SK-N-SH (cell line): ENCODE measurements around the gene MAT2A. TPM values are rescaled to one million over a fixed set of nuclear protein-coding genes. Genes with fewer than 3 reads are reported as not detected.

Experiments used
- CTCF ChIA-PET: fragments of 300-600, 350-600 bp; formaldehyde crosslinking; extraction: SDS; loops from one replicate; lab custom pipeline; 2021; lab: Yijun Ruan, JAX
- POLR2A ChIA-PET: fragments of 350-600 bp; sonication (Branson Sonifier 250); formaldehyde crosslinking; extraction: SDS; loops from one replicate; lab custom pipeline; 2020; ENCODE audit warnings: antibody characterized with exemption, inconsistent platforms; lab: Yijun Ruan, JAX
- DNase-seq: peaks from one replicate; pipeline ENCODE4 v3.0.0; 2012
- H2AFZ ChIP-seq: fragments of 200-600 bp; sonication (generic); 2 replicates; pipeline ENCODE4 v1.8.1; 2016; ENCODE audit warnings: antibody characterized with exemption, mild to moderate bottlenecking, low read depth
- H3F3A ChIP-seq: fragments of 200-600 bp; sonication (generic); replicated peaks from 2 replicates; pipeline ENCODE3; 2016; ENCODE audit warnings: antibody characterized with exemption, mild to moderate bottlenecking; ENCODE audit not compliant: insufficient read depth
- H3K27ac ChIP-seq, 2 experiments: fragments of 200-500 bp in 1 of 2; fragments of 200-600 bp in 1 of 2; sonication (Bioruptor generic) in 1 of 2; sonication (generic), shearing (Covaris generic) in 1 of 2; 2 replicates each; pipeline versions ENCODE4 v1.5.1 to v1.6.1; 2014 to 2016; ENCODE audit warnings: low read depth in 2 of 2, inconsistent platforms in 1 of 2, low read length in 1 of 2, mild to moderate bottlenecking in 1 of 2, mixed read lengths in 1 of 2
- H3K27me3 ChIP-seq: fragments of 200-600 bp; sonication (generic), shearing (Covaris generic); 2 replicates; pipeline ENCODE4 v1.6.1; 2016; ENCODE audit warnings: mixed run types; ENCODE audit not compliant: insufficient read depth
- H3K36me3 ChIP-seq, 2 experiments: fragments of 200-500 bp in 1 of 2; fragments of 200-600 bp in 1 of 2; sonication (Bioruptor generic) in 1 of 2; sonication (generic) in 1 of 2; replicated peaks in 1 of 2; 2 replicates each; pipeline versions ENCODE3 to v1.5.1; 2014 to 2016; ENCODE audit warnings: low read length in 1 of 2, mild to moderate bottlenecking in 1 of 2; ENCODE audit not compliant: insufficient read depth in 2 of 2, control insufficient read depth in 1 of 2
- H3K4me1 ChIP-seq, 2 experiments: fragments of 200-500 bp in 1 of 2; fragments of 200-600 bp in 1 of 2; sonication (Bioruptor generic) in 1 of 2; sonication (generic), shearing (Covaris generic) in 1 of 2; 2 replicates each; pipeline versions ENCODE4 v1.5.1 to v1.6.1; 2014 to 2016; ENCODE audit warnings: low read depth in 1 of 2, low read length in 1 of 2, mixed run types in 1 of 2; ENCODE audit not compliant: insufficient read depth in 2 of 2, control insufficient read depth in 1 of 2
- H3K4me2 ChIP-seq: fragments of 200-600 bp; sonication (generic), shearing (Covaris generic); 2 replicates; pipeline ENCODE4 v1.6.1; 2017; ENCODE audit warnings: mixed run types
- H3K4me3 ChIP-seq, 2 experiments: fragments of 200-500 bp in 1 of 2; fragments of 200-600 bp in 1 of 2; sonication (Bioruptor generic) in 1 of 2; sonication (generic), shearing (Covaris generic) in 1 of 2; 2 replicates each; pipeline versions ENCODE4 v1.5.1 to v1.8.1; 2014 to 2016; ENCODE audit warnings: low read depth in 2 of 2, inconsistent platforms in 1 of 2, low read length in 1 of 2, mild to moderate bottlenecking in 1 of 2, mixed read lengths in 1 of 2, moderate library complexity in 1 of 2
- H3K79me2 ChIP-seq: fragments of 200-600 bp; sonication (generic); 2 replicates; pipeline ENCODE4 v1.8.1; 2017; ENCODE audit warnings: mild to moderate bottlenecking; ENCODE audit not compliant: insufficient read depth
- H3K9ac ChIP-seq: fragments of 200-600 bp; sonication (generic); 2 replicates; pipeline ENCODE4 v1.6.1; 2017; ENCODE audit warnings: mixed run types
- H3K9me2 ChIP-seq: fragments of 200-600 bp; sonication (generic); 2 replicates; pipeline ENCODE4 v1.6.1; 2017; ENCODE audit warnings: mixed run types
- H3K9me3 ChIP-seq: fragments of 200-600 bp; sonication (generic); 2 replicates; pipeline ENCODE4 v1.6.1; 2017; ENCODE audit warnings: mixed run types, mild to moderate bottlenecking, moderate library complexity
- H4K20me1 ChIP-seq: fragments of 200-600 bp; sonication (generic); 2 replicates; pipeline ENCODE4 v1.6.1; 2017; ENCODE audit warnings: mild to moderate bottlenecking, mixed run types; ENCODE audit not compliant: insufficient read depth
- CHD2 ChIP-seq: fragments of 150-350 bp; IDR thresholded peaks from 2 replicates; pipeline ENCODE4 v1.6.1; 2018; ENCODE audit warnings: low read length; ENCODE audit not compliant: partially characterized antibody
- ELF1 ChIP-seq: IDR thresholded peaks from 2 replicates; pipeline ENCODE4 v1.4.0; 2012
- EP300 ChIP-seq, 2 experiments: IDR thresholded peaks; 2 replicates each; pipeline versions ENCODE4 v1.4.0 to v1.6.1; 2012; ENCODE audit warnings: borderline replicate concordance in 1 of 2, low read depth in 1 of 2, low read length in 1 of 2
- FOSL2 ChIP-seq: IDR thresholded peaks from 2 replicates; pipeline ENCODE4 v1.4.0; 2012; ENCODE audit warnings: low read depth, mild to moderate bottlenecking, moderate library complexity, borderline replicate concordance
- FOXJ3 ChIP-seq: sonication (generic); formaldehyde crosslinking; IDR thresholded peaks from 2 replicates; pipeline ENCODE4 v1.5.1; 2020; ENCODE audit warnings: mild to moderate bottlenecking, missing genetic modification reagents
- GATA2 ChIP-seq: sonication (generic); formaldehyde crosslinking; IDR thresholded peaks from 2 replicates; pipeline ENCODE4 v1.5.0; 2020; ENCODE audit warnings: mild to moderate bottlenecking, missing genetic modification reagents
- IRF3 ChIP-seq: fragments of 150-350 bp; IDR thresholded peaks from 2 replicates; pipeline ENCODE4 v1.6.1; 2016; ENCODE audit warnings: mild to moderate bottlenecking, low read depth, low read length
- MXI1 ChIP-seq: IDR thresholded peaks from 2 replicates; pipeline ENCODE4 v1.6.1; 2012; ENCODE audit warnings: mild to moderate bottlenecking, low read depth, low read length, improper control_type of control experiment
- POLR2AphosphoS5 ChIP-seq: IDR thresholded peaks from 2 replicates; pipeline ENCODE4 v1.6.1; 2012; ENCODE audit warnings: low read depth, low read length
- RAD21 ChIP-seq: IDR thresholded peaks from 2 replicates; pipeline ENCODE4 v1.6.1; 2012; ENCODE audit warnings: mild to moderate bottlenecking, low read length
- REST ChIP-seq: IDR thresholded peaks from 2 replicates; pipeline ENCODE4 v1.6.1; 2012; ENCODE audit warnings: mild to moderate bottlenecking, low read depth, low read length, moderate library complexity
- RFX5 ChIP-seq: IDR thresholded peaks from 2 replicates; pipeline ENCODE4 v1.6.1; 2012; ENCODE audit warnings: mild to moderate bottlenecking, improper control_type of control experiment, low read length
- TAF1 ChIP-seq: IDR thresholded peaks from 2 replicates; pipeline ENCODE4 v1.6.1; 2012; ENCODE audit warnings: low read depth, mild to moderate bottlenecking, low read length, moderate library complexity, borderline replicate concordance
- TCF12 ChIP-seq: IDR thresholded peaks from 2 replicates; pipeline ENCODE4 v1.4.0; 2012
- TEAD4 ChIP-seq: IDR thresholded peaks from 2 replicates; pipeline ENCODE4 v1.4.0; 2012; ENCODE audit warnings: mild to moderate bottlenecking, borderline replicate concordance; ENCODE audit not compliant: insufficient read depth
- YY1 ChIP-seq: IDR thresholded peaks from 2 replicates; pipeline ENCODE4 v1.4.0; 2012; ENCODE audit warnings: low read depth, mild to moderate bottlenecking
- WGBS: methylation state at CpG from one replicate; pipeline ENCODE4 v1.1.6; 2017; ENCODE audit warnings: low lambda C conversion rate; 5-methylcytosine and 5-hydroxymethylcytosine counted together
- polyA plus RNA-seq, 3 experiments: library from polyadenylated mRNA; depleted of rRNA; stranded (reverse); fragments of >200 nt; gene quantifications; 2 replicates each; pipeline ENCODE4 v1.2.3, GENCODE V29; 2012
- TF ChIP-seq, protein P1 (sequence below): IDR thresholded peaks from 2 replicates; pipeline ENCODE4; 2012

MAT2A gene
- polyA plus RNA-seq, 1 of the 3 experiments (the other 2 are of a cell fraction): 187 TPM

DNA sequence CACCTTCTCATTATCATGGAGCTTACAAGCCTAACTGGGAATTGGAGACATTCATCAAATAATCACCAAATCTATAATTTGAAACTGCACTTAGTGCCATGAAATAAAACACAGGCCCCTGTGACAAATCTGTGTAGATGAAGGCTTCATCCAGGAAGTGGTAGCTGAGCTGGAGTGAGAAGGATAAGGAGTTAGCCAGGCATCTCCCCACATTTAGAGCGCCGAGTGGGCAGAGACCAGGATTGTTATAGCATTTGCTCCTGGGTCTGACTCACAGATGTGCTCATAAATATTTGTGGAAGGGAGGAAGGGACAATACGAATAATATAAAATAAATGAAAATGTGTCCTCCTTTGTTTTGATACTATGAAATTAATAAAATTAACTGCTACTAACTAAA is 2.5 kb upstream of the MAT2A start:
- 56% methylated on average over 3 of the region's 3 CpGs for WGBS
- ChIA-PET CTCF (interaction anchor here (0.7 to 10.6 kb wide), 8 partner anchors 12 to 735 kb away, joined by 3 to 146 read pairs (median 34); partner anchors contain the start of gene SH2D6), POLR2A (interaction anchor here (1.3 to 6.1 kb wide), 5 partner anchors 9 to 103 kb away, joined by 5 to 135 read pairs (median 16); no protein-coding TSS in a partner anchor)
- TF ChIP-seq MXI1 (no peak), CHD2 (peak; percentile 19), IRF3 (no peak), ELF1 (peak; percentile 54; the same call in 1 of the 2 replicates), EP300 (IDR thresholded peaks at IDR 0.05; ENCODE audit: borderline replicate concordance in 1 of 2, low read depth in 1 of 2, low read length in 1 of 2) (peak; percentile 8 to 24; a peak in 2 of 4 replicates), GATA2 (CRISPR knock-in tag) (peak; percentile 38; the same call in 1 of the 2 replicates), FOSL2 (0 out of 2 replicates have a peak, but pooled peaks have one; percentile 3)
- Histone ChIP-seq H2AFZ (no peak overlapping the region; the same call in 1 of the 2 replicates), H3K4me3 (no peak overlapping the region), H3K79me2 (peaks cover 47% of the 10 kb centered on the region), H3K36me3 (peaks cover 11 to 13% of the 10 kb centered on the region in 2 experiments), H3K27ac (peak overlapping the region; percentile 98 to 100; a peak in 3 of 4 replicates), H3K9me3 (no peaks in the 10 kb centered on the region), H3K4me2 (peak overlapping the region; percentile 91), H3K9ac (peak overlapping the region; percentile 99; the same call in 1 of the 2 replicates), H3K4me1 (peaks cover 17 to 30% of the 10 kb centered on the region in 2 experiments; a peak in 3 of 4 replicates), H3K9me2 (no peaks in the 10 kb centered on the region), H3K27me3 (no peaks in the 10 kb centered on the region), H4K20me1 (peaks cover 20% of the 10 kb centered on the region), H3F3A (no peaks in the 10 kb centered on the region)
- peak; percentile 55 for DNase-seq

DNA sequence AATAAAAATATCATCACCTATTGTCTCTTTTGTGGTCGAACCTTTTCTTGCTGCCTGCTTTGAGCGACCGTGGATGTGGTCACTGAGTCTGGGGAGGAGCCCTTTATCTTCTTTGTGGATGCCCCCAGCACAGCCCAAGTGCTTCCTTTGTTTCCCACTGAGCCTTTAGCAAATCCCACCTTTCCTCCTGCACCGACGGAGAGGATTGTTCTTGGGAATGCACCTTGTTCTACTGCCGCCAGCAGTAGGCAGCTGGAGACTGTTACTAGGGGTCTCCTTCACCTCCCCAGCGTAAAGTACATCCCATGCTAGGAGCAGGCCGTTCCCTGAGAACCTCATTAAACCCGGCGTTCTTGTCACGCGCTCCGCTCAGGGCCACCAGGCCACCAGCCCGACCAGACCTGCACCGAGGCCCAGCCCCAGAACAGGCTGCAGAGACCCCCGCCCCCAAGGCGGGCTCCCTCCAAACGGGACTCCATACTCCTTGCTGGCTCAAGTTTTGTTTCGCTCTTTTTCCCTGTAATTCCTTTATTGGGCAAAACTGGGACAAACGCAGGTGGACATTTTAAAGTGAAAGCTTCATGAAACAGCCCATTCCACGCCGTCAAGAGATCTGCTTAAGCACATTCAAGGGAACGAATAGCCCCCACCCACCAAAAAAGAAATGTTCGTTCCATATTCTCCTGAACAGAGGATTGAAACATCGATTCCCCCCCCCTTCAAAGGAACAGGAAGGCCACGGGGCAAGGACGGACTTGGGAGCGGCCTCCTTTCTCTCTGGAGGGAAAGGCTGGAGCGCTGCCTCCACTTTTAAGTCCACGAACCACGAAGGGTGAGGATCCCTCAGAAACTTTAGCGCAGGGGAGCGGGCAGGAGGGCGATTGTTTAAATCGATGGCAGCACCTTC is 1.1 kb upstream of the MAT2A start:
- H3K4me3 ChIP-seq: peak overlapping the region; percentile 94 to 99
- CTCF ChIA-PET: interaction anchor here (0.8 to 10.6 kb wide), 15 partner anchors 9 to 117 kb away, joined by 3 to 146 read pairs (median 8); partner anchors contain the start of genes GGCX and SH2D6
- no peaks in the 10 kb centered on the region for H3K9me2 ChIP-seq
- peak overlapping the region; percentile 99 for H3K9ac ChIP-seq
- DNase-seq: peak; percentile 72
- peak overlapping the region; percentile 98 to 100 for H3K27ac ChIP-seq
- peak overlapping the region; percentile 84 for H2AFZ ChIP-seq
- H3K9me3 ChIP-seq: no peaks in the 10 kb centered on the region
- H3K79me2 ChIP-seq: peaks cover 61% of the 10 kb centered on the region
- peaks cover 34% of the 10 kb centered on the region for H4K20me1 ChIP-seq
- POLR2A ChIA-PET: interaction anchor here (0.9 to 6.1 kb wide), 18 partner anchors 8 to 139 kb away, joined by 3 to 135 read pairs (median 11); partner anchors contain the start of gene SH2D6
- WGBS: 5% methylated on average over 28 of the region's 35 CpGs
- peaks cover 25 to 27% of the 10 kb centered on the region in 2 experiments for H3K36me3 ChIP-seq
- no peaks in the 10 kb centered on the region for H3K27me3 ChIP-seq
- peaks cover 28 to 43% of the 10 kb centered on the region in 2 experiments; a peak in 3 of 4 replicates for H3K4me1 ChIP-seq
- H3F3A ChIP-seq: peaks cover 9% of the 10 kb centered on the region
- peak overlapping the region; percentile 91 for H3K4me2 ChIP-seq
- TF ChIP-seq POLR2AphosphoS5 (peak; percentile 11; the same call in 1 of the 2 replicates), YY1 (no peak), TAF1 (no peak; the same call in 1 of the 2 replicates), RFX5 (no peak), RAD21 (peak; percentile 49), FOXJ3 (CRISPR knock-in tag) (no peak), TCF12 (no peak), ELF1 (no peak), EP300 (IDR thresholded peaks at IDR 0.05; ENCODE audit: borderline replicate concordance in 1 of 2, low read depth in 1 of 2, low read length in 1 of 2) (0 out of 4 replicates have a peak, but pooled peaks of 1 of the 2 experiments have one; percentile 3), REST (no peak), IRF3 (no peak), TEAD4 (no peak)
- TF ChIP-seq, protein P1, sequence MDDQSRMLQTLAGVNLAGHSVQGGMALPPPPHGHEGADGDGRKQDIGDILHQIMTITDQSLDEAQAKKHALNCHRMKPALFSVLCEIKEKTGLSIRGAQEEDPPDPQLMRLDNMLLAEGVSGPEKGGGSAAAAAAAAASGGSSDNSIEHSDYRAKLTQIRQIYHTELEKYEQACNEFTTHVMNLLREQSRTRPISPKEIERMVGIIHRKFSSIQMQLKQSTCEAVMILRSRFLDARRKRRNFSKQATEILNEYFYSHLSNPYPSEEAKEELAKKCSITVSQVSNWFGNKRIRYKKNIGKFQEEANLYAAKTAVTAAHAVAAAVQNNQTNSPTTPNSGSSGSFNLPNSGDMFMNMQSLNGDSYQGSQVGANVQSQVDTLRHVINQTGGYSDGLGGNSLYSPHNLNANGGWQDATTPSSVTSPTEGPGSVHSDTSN: no peak
